ENCODE data around the gene RUVBL2. TPM values are rescaled to one million over a fixed set of nuclear protein-coding genes. Genes with fewer than 3 reads are reported as not detected.
A peak's percentile ranks its signal among the peaks of the same experiment; 100 is the strongest.

RUVBL2 gene
- total RNA-seq, 1 experiment from 2014 or later, result 130 TPM

GRCh38 chr19:48989701-48990291 lies 3.9 kb upstream of the RUVBL2 start:
- H2BK5ac ChIP-seq (ENCODE audit: insufficient read length, low read length), result no peak overlapping the region
- no peak overlapping the region for H3K23ac ChIP-seq (ENCODE audit: insufficient read length, low read depth, low read length)
- H2AFZ ChIP-seq (ENCODE audit: low read length), result no peak overlapping the region
- no peak overlapping the region for H3K27ac ChIP-seq (ENCODE audit: insufficient read length, low read depth, low read length)
- no peak overlapping the region for H3T11ph ChIP-seq (ENCODE audit: low read length)
- no peak overlapping the region for H3K4ac ChIP-seq (ENCODE audit: low read depth, low read length)
- peaks cover 5% of the 10 kb centered on the region; the same call in 1 of the 2 replicates for H3K79me2 ChIP-seq (ENCODE audit: insufficient read depth, low read length)
- no peak overlapping the region for H2BK15ac ChIP-seq (ENCODE audit: low read depth, low read length)
- Mint-ChIP-seq H3K4me3 (peak overlapping the region; percentile 2 to 16; a peak in 2 of 5 replicates), H3K9me3 (no peaks in the 10 kb centered on the region), H3K36me3 (ENCODE audit: insufficient read depth in 1 of 3, low read depth in 3 of 3) (peaks cover 20 to 52% (median 51%) of the 10 kb centered on the region in 3 experiments), H3K27ac (peak overlapping the region in 2 of 3 experiments; percentile 32 to 47; a peak in 2 of 7 replicates), H3K27me3 (ENCODE audit: low read depth) (no peaks in the 10 kb centered on the region), H3K4me1 (peaks cover 25 to 30% of the 10 kb centered on the region in 2 experiments)
- no peaks in the 10 kb centered on the region; the same call in 1 of the 2 replicates for H3K4me1 ChIP-seq (ENCODE audit: insufficient read depth, low read length)
- no peak overlapping the region for H4K8ac ChIP-seq (replicated peaks; ENCODE audit: insufficient read length, low read depth, low read length)
- H3K23me2 ChIP-seq (ENCODE audit: insufficient read length, low read depth, low read length, poor library complexity, severe bottlenecking), result peaks cover 8% of the 10 kb centered on the region
- no peak overlapping the region for H2BK20ac ChIP-seq (ENCODE audit: low read depth, low read length, poor library complexity, severe bottlenecking)
- DNase-seq, result no peak
- no peak overlapping the region for H2BK12ac ChIP-seq (ENCODE audit: insufficient read length, low read depth, low read length)
- H3K79me1 ChIP-seq (ENCODE audit: insufficient read depth, low read depth, low read length, poor library complexity, severe bottlenecking), result no peaks in the 10 kb centered on the region
- no peak overlapping the region for H3K14ac ChIP-seq (ENCODE audit: insufficient read depth, low read length)
- H3K56ac ChIP-seq (ENCODE audit: insufficient read length, low read depth, low read length), result no peak overlapping the region
- no peak for TF ChIP-seq CTCF (conservative IDR thresholded peaks at IDR 0.05)
- no peak overlapping the region for H2BK120ac ChIP-seq (ENCODE audit: low read depth, low read length, poor library complexity, severe bottlenecking)
- H3K9me3 ChIP-seq (ENCODE audit: control insufficient read depth, low read depth, low read length), result no peaks in the 10 kb centered on the region
- WGBS (ENCODE audit: extremely low coverage, insufficient read length, low lambda C conversion rate), result no CpG with 5 or more reads among the region's 17 CpGs
- H4K5ac ChIP-seq (ENCODE audit: insufficient read length, low read depth, low read length), result no peak overlapping the region
- H4K91ac ChIP-seq (ENCODE audit: insufficient read length, low read depth, low read length), result no peak overlapping the region
- no peak overlapping the region for H3K18ac ChIP-seq (ENCODE audit: insufficient read length, low read depth, low read length)
- no peak overlapping the region for H3K4me2 ChIP-seq (ENCODE audit: insufficient read depth, insufficient read length, low read length)
- H3K9ac ChIP-seq (ENCODE audit: extremely low read depth, insufficient read length, low read length), result no peak overlapping the region
- no peak overlapping the region for H2AK5ac ChIP-seq (ENCODE audit: insufficient read length, low read length)
- H3K27me3 ChIP-seq (ENCODE audit: insufficient read depth, low read length), result no peaks in the 10 kb centered on the region
- no peaks in the 10 kb centered on the region for H4K20me1 ChIP-seq (ENCODE audit: control insufficient read depth, insufficient read depth, insufficient read length)

Data from H9 (cell line).